Neutrophil (primary cell): ENCODE measurements around the gene SOX1.

Experiments used
- H3K27ac ChIP-seq: fragments of 200-600 bp; sonication (generic); 2 replicates; pipeline ENCODE4 v1.5.1; 2016; ENCODE audit warnings: mild to moderate bottlenecking, moderate library complexity
- H3K27me3 ChIP-seq: fragments of 200-600 bp; sonication (generic); 2 replicates; pipeline ENCODE4 v1.6.0; 2016; ENCODE audit warnings: mild to moderate bottlenecking
- H3K36me3 ChIP-seq: fragments of 200-600 bp; sonication (generic); 2 replicates; pipeline ENCODE4 v1.5.1; 2017
- H3K4me1 ChIP-seq, 2 experiments: fragments of 200-600 bp in 1 of 2; sonication (generic) in 1 of 2; 1 replicate in 1 of 2; 2 replicates in 1 of 2; pipeline versions ENCODE4 v1.5.1 to v1.6.1; 2013 to 2016; ENCODE audit warnings: low read depth in 1 of 2, low read length in 1 of 2, mild to moderate bottlenecking in 1 of 2, moderate library complexity in 1 of 2; ENCODE audit not compliant: control insufficient read depth in 1 of 2, insufficient read depth in 1 of 2
- H3K4me3 ChIP-seq, 2 experiments: fragments of 200-600 bp in 1 of 2; sonication (generic) in 1 of 2; 1 replicate in 1 of 2; 2 replicates in 1 of 2; pipeline ENCODE4 v1.5.1; 2013 to 2016; ENCODE audit warnings: low read depth in 1 of 2, low read length in 1 of 2, mild to moderate bottlenecking in 1 of 2, moderate library complexity in 1 of 2
- H3K9me3 ChIP-seq: fragments of 200-600 bp; sonication (generic); 2 replicates; pipeline ENCODE4 v1.5.1; 2016
- TF ChIP-seq, protein P1 (sequence below): fragments of 200-600 bp; sonication (generic); IDR thresholded peaks from 2 replicates; pipeline ENCODE4 v1.5.1; 2016; ENCODE audit warnings: antibody characterized with exemption

SOX1 gene

DNA sequence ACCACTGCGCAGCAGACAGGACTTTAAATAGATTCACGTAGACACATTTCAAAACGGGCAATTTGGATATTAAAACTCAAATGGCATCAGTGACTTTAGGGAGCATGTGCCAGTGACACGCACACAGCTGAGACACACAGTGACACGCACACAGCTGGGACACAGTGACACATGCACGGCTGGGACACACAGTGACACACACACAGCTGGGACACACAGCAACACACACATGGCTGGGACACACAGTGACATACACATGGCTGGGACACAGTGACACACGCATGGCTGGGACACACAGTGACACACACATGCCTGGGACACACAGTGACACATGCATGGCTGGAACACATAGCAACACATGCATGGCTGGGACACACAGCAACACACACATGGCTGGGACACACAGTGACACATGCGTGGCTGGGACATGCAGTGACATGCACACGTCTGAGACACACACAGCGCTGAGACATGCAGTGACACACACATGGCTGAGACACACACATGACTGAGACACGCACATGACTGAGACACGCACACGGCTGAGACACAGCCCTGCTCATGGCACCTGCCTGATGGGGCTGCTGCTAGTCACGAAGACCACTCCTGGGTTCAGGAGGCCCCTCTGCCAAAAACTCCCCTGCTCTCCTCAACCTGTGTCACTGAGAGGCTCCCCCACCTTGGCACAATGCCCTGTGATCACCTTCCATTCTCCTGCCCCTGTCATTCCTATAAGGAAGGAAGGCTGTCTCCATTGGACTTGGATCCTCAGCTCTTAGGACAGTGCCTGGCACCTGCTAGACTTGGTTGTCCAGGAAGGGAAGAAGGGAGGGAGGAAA is 52.5 kb downstream of the SOX1 start:
- H3K4me1 ChIP-seq = no peaks in the 10 kb centered on the region
- no peaks in the 10 kb centered on the region for H3K27me3 ChIP-seq
- no peak overlapping the region for H3K27ac ChIP-seq
- TF ChIP-seq, protein P1, sequence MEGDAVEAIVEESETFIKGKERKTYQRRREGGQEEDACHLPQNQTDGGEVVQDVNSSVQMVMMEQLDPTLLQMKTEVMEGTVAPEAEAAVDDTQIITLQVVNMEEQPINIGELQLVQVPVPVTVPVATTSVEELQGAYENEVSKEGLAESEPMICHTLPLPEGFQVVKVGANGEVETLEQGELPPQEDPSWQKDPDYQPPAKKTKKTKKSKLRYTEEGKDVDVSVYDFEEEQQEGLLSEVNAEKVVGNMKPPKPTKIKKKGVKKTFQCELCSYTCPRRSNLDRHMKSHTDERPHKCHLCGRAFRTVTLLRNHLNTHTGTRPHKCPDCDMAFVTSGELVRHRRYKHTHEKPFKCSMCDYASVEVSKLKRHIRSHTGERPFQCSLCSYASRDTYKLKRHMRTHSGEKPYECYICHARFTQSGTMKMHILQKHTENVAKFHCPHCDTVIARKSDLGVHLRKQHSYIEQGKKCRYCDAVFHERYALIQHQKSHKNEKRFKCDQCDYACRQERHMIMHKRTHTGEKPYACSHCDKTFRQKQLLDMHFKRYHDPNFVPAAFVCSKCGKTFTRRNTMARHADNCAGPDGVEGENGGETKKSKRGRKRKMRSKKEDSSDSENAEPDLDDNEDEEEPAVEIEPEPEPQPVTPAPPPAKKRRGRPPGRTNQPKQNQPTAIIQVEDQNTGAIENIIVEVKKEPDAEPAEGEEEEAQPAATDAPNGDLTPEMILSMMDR = no peak
- H3K9me3 ChIP-seq = no peaks in the 10 kb centered on the region
- no peak overlapping the region for H3K4me3 ChIP-seq
- no peaks in the 10 kb centered on the region for H3K36me3 ChIP-seq

DNA sequence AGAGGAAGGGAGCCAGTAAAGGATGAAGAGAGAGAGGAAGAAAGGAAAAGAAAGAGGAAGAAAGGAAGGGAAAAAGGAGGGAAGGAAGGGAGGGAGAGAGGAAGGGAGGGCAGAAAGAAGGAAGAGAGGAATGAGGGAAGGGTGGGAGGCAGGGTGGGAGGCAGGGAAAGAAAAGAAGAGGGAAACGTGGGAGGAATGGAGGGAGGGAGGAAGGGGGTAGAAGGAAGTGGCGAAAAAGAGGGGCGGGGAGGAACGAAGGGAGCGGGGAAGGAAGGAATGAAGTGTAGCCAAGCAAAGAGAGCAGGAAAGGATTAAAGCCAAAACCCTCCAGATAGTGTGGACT is 53.1 kb downstream of the SOX1 start:
- Histone ChIP-seq H3K27ac (no peak overlapping the region), H3K4me1 (no peaks in the 10 kb centered on the region), H3K36me3 (no peaks in the 10 kb centered on the region), H3K9me3 (no peaks in the 10 kb centered on the region), H3K27me3 (no peaks in the 10 kb centered on the region), H3K4me3 (no peak overlapping the region)
- TF ChIP-seq, protein P1 = no peak
